Neural progenitor cell (in vitro differentiated cells): ENCODE data around the gene SERGEF.

Experiments
- EZH2 ChIP-seq: fragments of 200-600 bp; sonication (generic); IDR thresholded peaks from 2 replicates; pipeline ENCODE4 v1.6.1; 2017; ENCODE audit warnings: antibody characterized with exemption, mild to moderate bottlenecking, moderate library complexity
- EZH2phosphoT487 ChIP-seq: fragments of 200-600 bp; sonication (generic); IDR thresholded peaks from 2 replicates; pipeline ENCODE4 v1.6.1; 2017; ENCODE audit warnings: antibody characterized with exemption
- TF ChIP-seq, protein P1 (sequence below): fragments of 200-600 bp; sonication (generic); IDR thresholded peaks from 2 replicates; pipeline ENCODE4 v1.5.1; 2017; ENCODE audit warnings: antibody characterized with exemption, mild to moderate bottlenecking

- TF ChIP-seq, protein P1, sequence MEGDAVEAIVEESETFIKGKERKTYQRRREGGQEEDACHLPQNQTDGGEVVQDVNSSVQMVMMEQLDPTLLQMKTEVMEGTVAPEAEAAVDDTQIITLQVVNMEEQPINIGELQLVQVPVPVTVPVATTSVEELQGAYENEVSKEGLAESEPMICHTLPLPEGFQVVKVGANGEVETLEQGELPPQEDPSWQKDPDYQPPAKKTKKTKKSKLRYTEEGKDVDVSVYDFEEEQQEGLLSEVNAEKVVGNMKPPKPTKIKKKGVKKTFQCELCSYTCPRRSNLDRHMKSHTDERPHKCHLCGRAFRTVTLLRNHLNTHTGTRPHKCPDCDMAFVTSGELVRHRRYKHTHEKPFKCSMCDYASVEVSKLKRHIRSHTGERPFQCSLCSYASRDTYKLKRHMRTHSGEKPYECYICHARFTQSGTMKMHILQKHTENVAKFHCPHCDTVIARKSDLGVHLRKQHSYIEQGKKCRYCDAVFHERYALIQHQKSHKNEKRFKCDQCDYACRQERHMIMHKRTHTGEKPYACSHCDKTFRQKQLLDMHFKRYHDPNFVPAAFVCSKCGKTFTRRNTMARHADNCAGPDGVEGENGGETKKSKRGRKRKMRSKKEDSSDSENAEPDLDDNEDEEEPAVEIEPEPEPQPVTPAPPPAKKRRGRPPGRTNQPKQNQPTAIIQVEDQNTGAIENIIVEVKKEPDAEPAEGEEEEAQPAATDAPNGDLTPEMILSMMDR: no peak
- TF ChIP-seq EZH2 (no peak), EZH2phosphoT487 (no peak)
Observed at GRCh38 chr11:17788084-17788483, 224.8 kb downstream of the SERGEF start.
